Measurements from ENCODE around the gene UCN.
A peak's percentile ranks its signal among the peaks of the same experiment; 100 is the strongest.

- peak; percentile 31 for TF ChIP-seq CTCF (IDR thresholded peaks at IDR 0.05; ENCODE audit: low read depth, low read length, poor library complexity, severe bottlenecking)
- no peak for TF ChIP-seq EZH2phosphoT487 (IDR thresholded peaks at IDR 0.05; ENCODE audit: borderline replicate concordance, low read length)
Measured at GRCh38 chr2:27306573-27307286, 1.5 kb downstream of the UCN start.
